K562 (cell line): Measurements from ENCODE around the gene ZFP3. TPM values are rescaled to one million over a fixed set of nuclear protein-coding genes. Genes with fewer than 3 reads are reported as not detected.

Experiments used
- BRD9 ChIP-seq: fragments of 450-650 bp; IDR thresholded peaks from 2 replicates; pipeline ENCODE4 v1.6.1; 2018; ENCODE audit warnings: low read depth; ENCODE audit not compliant: partially characterized antibody
- EWSR1 ChIP-seq: fragments of 450-650 bp; IDR thresholded peaks from 2 replicates; pipeline ENCODE4 v1.6.1; 2018; ENCODE audit warnings: borderline replicate concordance, mild to moderate bottlenecking, low read depth, moderate library complexity; ENCODE audit not compliant: partially characterized antibody
- EZH2 ChIP-seq: IDR thresholded peaks from 2 replicates; pipeline ENCODE4 v1.6.1; 2012; ENCODE audit warnings: low read depth, mild to moderate bottlenecking, inconsistent platforms, low read length, borderline replicate concordance
- MGA ChIP-seq: fragments of 450-650 bp; IDR thresholded peaks from 2 replicates; pipeline ENCODE4 v1.6.1; 2016; ENCODE audit warnings: mild to moderate bottlenecking, moderate library complexity
- NBN ChIP-seq: fragments of 450-650 bp; IDR thresholded peaks from 2 replicates; pipeline ENCODE4 v1.6.1; 2016; ENCODE audit warnings: low read depth, mild to moderate bottlenecking
- NFE2L1 ChIP-seq: fragments of 450-650 bp; IDR thresholded peaks from 2 replicates; pipeline ENCODE4 v1.6.1; 2016; ENCODE audit warnings: missing genetic modification characterization, low read depth, mild to moderate bottlenecking, missing compliant biosample characterization, moderate library complexity, borderline replicate concordance
- NR1H2 ChIP-seq: sonication (generic); formaldehyde crosslinking; IDR thresholded peaks from 2 replicates; pipeline ENCODE4 v1.4.0; 2020; ENCODE audit warnings: mild to moderate bottlenecking, missing genetic modification reagents
- PHB ChIP-seq: fragments of 250-450 bp; sonication (Bioruptor Pico); IDR thresholded peaks from 2 replicates; pipeline ENCODE4 v1.5.0; 2021
- POLR3A ChIP-seq: IDR thresholded peaks from 2 replicates; pipeline ENCODE4 v1.6.1; 2011; ENCODE audit warnings: borderline replicate concordance, mild to moderate bottlenecking, moderate library complexity; ENCODE audit not compliant: insufficient read length, insufficient read depth; ENCODE audit errors: extremely low read depth
- PRDM10 ChIP-seq: fragments of 450-650 bp; IDR thresholded peaks from 2 replicates; pipeline ENCODE4 v1.6.1; 2018; ENCODE audit not compliant: partially characterized antibody
- ZNF75A ChIP-seq: fragments of 450-650 bp; formaldehyde crosslinking; IDR thresholded peaks from 2 replicates; pipeline ENCODE4 v1.4.0; 2020; ENCODE audit warnings: mild to moderate bottlenecking
- ZSCAN29 ChIP-seq: fragments of 450-650 bp; IDR thresholded peaks from 2 replicates; pipeline ENCODE4 v1.6.1; 2017
- polyA plus RNA-seq, 8 experiments: library from polyadenylated mRNA; depleted of rRNA in 4 of 8; stranded (reverse) in 5 of 8; unstranded in 3 of 8; fragments of >200 nt; fragmentation: Nextera tagmentation in 2 of 8; fragmentation: Illumina TruSeq in 1 of 8; extraction: Ambion mirVana in 2 of 8; extraction: Trizol in 1 of 8; gene quantifications; 2 replicates each; pipeline versions ENCODE4 v1.2.1 to v1.2.3, GENCODE V29; 2011 to 2014; ENCODE audit warnings: inconsistent platforms in 1 of 8, missing spikeins in 1 of 8
- total RNA-seq, 7 experiments: library from RNA; depleted of rRNA in 6 of 7; stranded (reverse); fragments of >200 nt in 6 of 7; fragmentation: Illumina TruSeq in 2 of 7; extraction: Trizol in 2 of 7; gene quantifications; 2 replicates each; pipeline versions ENCODE4 v1.2.1 to v1.2.3, GENCODE V29; 2011 to 2021; ENCODE audit warnings: low replicate concordance in 1 of 7

Gene ZFP3
- total and polyA plus RNA-seq, 9 of the 15 experiments (the other 6 are each of a cell fraction or from before 2014, with no cell fraction given): 0.04 TPM; not detected in 8

- TF ChIP-seq MGA: no peak
- no peak for TF ChIP-seq ZNF75A (CRISPR knock-in tag)
- no peak for TF ChIP-seq EWSR1
- TF ChIP-seq NFE2L1 (tag): no peak
- no peak for TF ChIP-seq EZH2
- no peak for TF ChIP-seq BRD9
- TF ChIP-seq PHB (CRISPR knock-in tag): no peak
- TF ChIP-seq NR1H2 (CRISPR knock-in tag): no peak
- no peak for TF ChIP-seq NBN
- TF ChIP-seq ZSCAN29: no peak
- no peak for TF ChIP-seq POLR3A
- no peak for TF ChIP-seq PRDM10
Measured at GRCh38 chr17:5131146-5131715, 53.0 kb downstream of the ZFP3 start (continued).
